H9 (cell line): ENCODE results near the gene MC1R. TPM values are rescaled to one million over a fixed set of nuclear protein-coding genes. Genes with fewer than 3 reads are reported as not detected.

Experiments used
- DNase-seq: peaks from one replicate; pipeline ENCODE4 v3.0.0-alpha.2; 2017
- H2AFZ ChIP-seq: one replicate; pipeline ENCODE4 v1.6.1; 2013; ENCODE audit warnings: mild to moderate bottlenecking, low read length, control low read depth, moderate library complexity
- H2AK5ac ChIP-seq: 2 replicates; pipeline ENCODE4 v1.6.1; 2013; ENCODE audit warnings: low read length, control low read depth, mixed read lengths; ENCODE audit not compliant: insufficient read length
- H2BK120ac ChIP-seq: one replicate; pipeline ENCODE4 v1.6.1; 2013; ENCODE audit warnings: low read depth, mild to moderate bottlenecking, low read length, control low read depth, inconsistent platforms; ENCODE audit not compliant: poor library complexity, severe bottlenecking
- H2BK12ac ChIP-seq: 2 replicates; pipeline ENCODE4 v1.6.1; 2013; ENCODE audit warnings: low read length, control low read depth, mixed read lengths, low read depth; ENCODE audit not compliant: insufficient read length
- H2BK15ac ChIP-seq: 2 replicates; pipeline ENCODE4 v1.6.1; 2013; ENCODE audit warnings: low read depth, low read length, control low read depth
- H2BK20ac ChIP-seq: one replicate; pipeline ENCODE4 v1.6.1; 2013; ENCODE audit warnings: low read depth, mild to moderate bottlenecking, low read length, control low read depth, inconsistent platforms; ENCODE audit not compliant: poor library complexity, severe bottlenecking
- H2BK5ac ChIP-seq: 2 replicates; pipeline ENCODE4 v1.6.1; 2013; ENCODE audit warnings: low read length, control low read depth, mixed read lengths; ENCODE audit not compliant: insufficient read length
- H3K14ac ChIP-seq: 2 replicates; pipeline ENCODE4 v1.6.1; 2013; ENCODE audit warnings: low read length, control low read depth; ENCODE audit not compliant: insufficient read depth
- H3K18ac ChIP-seq: 2 replicates; pipeline ENCODE4 v1.6.1; 2013; ENCODE audit warnings: low read depth, mild to moderate bottlenecking, mixed read lengths, low read length, control low read depth; ENCODE audit not compliant: insufficient read length
- H3K23ac ChIP-seq: 2 replicates; pipeline ENCODE4 v1.6.1; 2013; ENCODE audit warnings: low read length, control low read depth, mixed read lengths, low read depth; ENCODE audit not compliant: insufficient read length
- H3K23me2 ChIP-seq: 2 replicates; pipeline ENCODE4 v1.6.1; 2013; ENCODE audit warnings: low read depth, mild to moderate bottlenecking, mixed read lengths, low read length, control low read depth; ENCODE audit not compliant: insufficient read length, poor library complexity, severe bottlenecking
- H3K27ac ChIP-seq: 2 replicates; pipeline ENCODE4 v1.5.1; 2013; ENCODE audit warnings: low read length, control low read depth, mixed read lengths, low read depth; ENCODE audit not compliant: insufficient read length
- H3K27me3 ChIP-seq: 2 replicates; pipeline ENCODE4 v1.6.1; 2013; ENCODE audit warnings: low read length, control low read depth, inconsistent platforms; ENCODE audit not compliant: insufficient read depth
- H3K4ac ChIP-seq: 2 replicates; pipeline ENCODE4 v1.6.1; 2013; ENCODE audit warnings: low read depth, mild to moderate bottlenecking, control low read depth, inconsistent platforms, low read length, moderate library complexity
- H3K4me1 ChIP-seq: 2 replicates; pipeline ENCODE4 v1.6.1; 2013; ENCODE audit warnings: low read length, control low read depth, inconsistent platforms; ENCODE audit not compliant: insufficient read depth
- H3K4me2 ChIP-seq: 2 replicates; pipeline ENCODE4 v1.6.1; 2013; ENCODE audit warnings: low read length, control low read depth, mixed read lengths; ENCODE audit not compliant: insufficient read length, insufficient read depth
- H3K56ac ChIP-seq: 2 replicates; pipeline ENCODE4 v1.6.1; 2013; ENCODE audit warnings: low read depth, mild to moderate bottlenecking, mixed read lengths, low read length, control low read depth; ENCODE audit not compliant: insufficient read length
- H3K79me1 ChIP-seq: 2 replicates; pipeline ENCODE4 v1.6.1; 2013; ENCODE audit warnings: low read depth, mild to moderate bottlenecking, moderate library complexity, low read length, control low read depth, inconsistent platforms; ENCODE audit not compliant: insufficient read depth, poor library complexity, severe bottlenecking
- H3K79me2 ChIP-seq: 2 replicates; pipeline ENCODE4 v1.6.1; 2013; ENCODE audit warnings: low read length, control low read depth, inconsistent platforms; ENCODE audit not compliant: insufficient read depth
- H3K9ac ChIP-seq: 2 replicates; pipeline ENCODE4 v1.6.1; 2013; ENCODE audit warnings: low read length, control low read depth, mixed read lengths; ENCODE audit not compliant: insufficient read length; ENCODE audit errors: extremely low read depth
- H3K9me3 ChIP-seq: one replicate; pipeline ENCODE4 v1.6.1; 2013; ENCODE audit warnings: low read depth, low read length, inconsistent platforms; ENCODE audit not compliant: control insufficient read depth
- H3T11ph ChIP-seq: one replicate; pipeline ENCODE4 v1.6.1; 2013; ENCODE audit warnings: mild to moderate bottlenecking, low read length, control low read depth, inconsistent platforms
- H4K20me1 ChIP-seq: one replicate; pipeline ENCODE4 v1.6.1; 2013; ENCODE audit not compliant: control insufficient read depth, insufficient read length, insufficient read depth
- H4K5ac ChIP-seq: 2 replicates; pipeline ENCODE4 v1.6.1; 2013; ENCODE audit warnings: low read depth, mild to moderate bottlenecking, mixed read lengths, low read length, control low read depth; ENCODE audit not compliant: insufficient read length
- H4K8ac ChIP-seq: replicated peaks from 2 replicates; pipeline ENCODE4 v1.6.1; 2013; ENCODE audit warnings: low read length, control low read depth, mixed read lengths, low read depth; ENCODE audit not compliant: insufficient read length
- H4K91ac ChIP-seq: 2 replicates; pipeline ENCODE4 v1.6.1; 2013; ENCODE audit warnings: low read depth, mild to moderate bottlenecking, moderate library complexity, mixed read lengths, low read length, control low read depth; ENCODE audit not compliant: insufficient read length
- H3K27ac Mint-ChIP-seq, 3 experiments: 2 replicates in 2 of 3; 3 replicates in 1 of 3; pipeline ENCODE4 v1.8.0; 2020 to 2021; ENCODE audit warnings: mixed read lengths in 3 of 3, mild to moderate bottlenecking in 1 of 3, moderate library complexity in 1 of 3
- H3K27me3 Mint-ChIP-seq: 2 replicates; pipeline ENCODE4 v1.8.0; 2021; ENCODE audit warnings: low read depth, mild to moderate bottlenecking, moderate library complexity, mixed read lengths
- H3K36me3 Mint-ChIP-seq, 3 experiments: 2 replicates in 2 of 3; 3 replicates in 1 of 3; pipeline ENCODE4 v1.8.0; 2020 to 2021; ENCODE audit warnings: low read depth in 3 of 3, mixed read lengths in 3 of 3; ENCODE audit not compliant: insufficient read depth in 1 of 3
- H3K4me1 Mint-ChIP-seq, 2 experiments: 2 replicates each; pipeline ENCODE4 v1.8.0; 2020; ENCODE audit warnings: mixed read lengths in 2 of 2
- H3K4me3 Mint-ChIP-seq, 2 experiments: 2 replicates in 1 of 2; 3 replicates in 1 of 2; pipeline ENCODE4 v1.8.0; 2020 to 2021; ENCODE audit warnings: mild to moderate bottlenecking in 2 of 2, mixed read lengths in 2 of 2, moderate library complexity in 1 of 2
- H3K9me3 Mint-ChIP-seq, 2 experiments: 2 replicates in 1 of 2; 3 replicates in 1 of 2; pipeline ENCODE4 v1.8.0; 2020; ENCODE audit warnings: mild to moderate bottlenecking in 2 of 2, mixed read lengths in 2 of 2, moderate library complexity in 1 of 2
- WGBS: extraction: QIAGEN DNeasy Blood & Tissue Kit; methylation state at CpG from one replicate; pipeline ENCODE4 v1.1.7; 2013; ENCODE audit warnings: missing lambda C conversion rate, low lambda C conversion rate, mixed read lengths; ENCODE audit not compliant: insufficient read length; ENCODE audit errors: extremely low coverage; 5-methylcytosine and 5-hydroxymethylcytosine counted together
- total RNA-seq: library from RNA; stranded (reverse); gene quantifications from 2 replicates; pipeline ENCODE4 v1.2.1, GENCODE V29; 2021
- TF ChIP-seq, protein P1 (sequence below): fragments of 200-600 bp; sonication (generic); conservative IDR thresholded peaks from 3 replicates; pipeline ENCODE4 v1.8.0; 2021; ENCODE audit warnings: antibody characterized with exemption, mild to moderate bottlenecking

Gene MC1R
- total RNA-seq, 1 experiment from 2014 or later: 4.7 TPM

DNA sequence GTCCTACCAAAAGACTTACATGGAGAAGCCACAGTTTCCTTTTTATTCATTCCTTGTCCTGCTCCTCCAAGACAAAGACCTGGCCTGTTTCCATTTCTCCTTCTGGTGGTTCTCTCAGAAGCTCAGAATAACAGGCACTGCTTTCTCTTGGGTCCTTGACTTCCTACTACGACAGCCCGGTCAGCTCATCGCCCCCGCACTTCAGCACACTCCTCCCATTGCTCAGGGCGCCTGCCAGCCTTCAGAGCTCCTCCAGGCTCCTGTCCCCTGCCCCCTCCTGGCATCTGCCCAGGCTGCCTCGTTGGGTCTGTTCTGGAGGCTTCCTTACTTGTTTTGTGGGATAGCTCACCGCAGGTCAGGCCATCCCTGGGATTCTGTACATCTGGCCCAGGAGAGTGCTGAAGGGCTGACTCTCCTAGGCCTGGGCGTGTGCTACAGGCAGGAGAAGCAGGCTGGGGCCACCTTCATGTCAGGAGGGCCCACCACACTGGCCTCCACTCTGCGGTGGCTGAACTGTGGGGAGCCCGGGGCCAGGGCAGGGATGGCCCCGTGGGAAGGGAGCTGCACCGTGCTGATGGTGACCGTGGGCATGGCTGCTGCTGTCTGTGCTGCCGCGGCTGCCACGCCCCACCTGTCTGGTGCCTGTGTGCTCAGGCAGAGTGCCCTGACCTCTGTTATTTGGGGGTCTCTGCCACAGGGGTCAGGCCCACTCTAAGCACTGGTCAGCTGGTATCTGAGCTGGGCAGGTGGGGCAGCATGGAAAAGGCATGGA lies 27.6 kb upstream of the MC1R start:
- Histone ChIP-seq H2BK20ac (no peak overlapping the region), H4K20me1 (no peaks in the 10 kb centered on the region), H2BK15ac (no peak overlapping the region), H3K14ac (no peak overlapping the region), H3K9ac (no peak overlapping the region), H3K23me2 (no peaks in the 10 kb centered on the region), H2AFZ (no peak overlapping the region), H3K23ac (no peak overlapping the region), H2BK120ac (no peak overlapping the region), H4K91ac (no peak overlapping the region), H3K79me1 (no peaks in the 10 kb centered on the region), H2BK5ac (no peak overlapping the region), H3K9me3 (no peaks in the 10 kb centered on the region), H3K27me3 (no peaks in the 10 kb centered on the region), H3K18ac (no peak overlapping the region), H4K8ac (no peak overlapping the region), H3K79me2 (no peaks in the 10 kb centered on the region), H3T11ph (no peak overlapping the region), H3K4me2 (no peak overlapping the region), H4K5ac (no peak overlapping the region), H2BK12ac (no peak overlapping the region), H2AK5ac (no peak overlapping the region), H3K27ac (no peak overlapping the region), H3K4ac (no peak overlapping the region), H3K4me1 (no peaks in the 10 kb centered on the region), H3K56ac (no peak overlapping the region)
- Mint-ChIP-seq H3K27ac (peak overlapping the region in 1 of 3 experiments; percentile 76; a peak in 1 of 7 replicates), H3K9me3 (no peaks in the 10 kb centered on the region), H3K27me3 (no peaks in the 10 kb centered on the region), H3K36me3 (peaks cover 24 to 68% (median 61%) of the 10 kb centered on the region in 3 experiments), H3K4me1 (no peaks in the 10 kb centered on the region), H3K4me3 (no peak overlapping the region)
- no CpG with 5 or more reads among the region's 16 CpGs for WGBS
- TF ChIP-seq, protein P1, sequence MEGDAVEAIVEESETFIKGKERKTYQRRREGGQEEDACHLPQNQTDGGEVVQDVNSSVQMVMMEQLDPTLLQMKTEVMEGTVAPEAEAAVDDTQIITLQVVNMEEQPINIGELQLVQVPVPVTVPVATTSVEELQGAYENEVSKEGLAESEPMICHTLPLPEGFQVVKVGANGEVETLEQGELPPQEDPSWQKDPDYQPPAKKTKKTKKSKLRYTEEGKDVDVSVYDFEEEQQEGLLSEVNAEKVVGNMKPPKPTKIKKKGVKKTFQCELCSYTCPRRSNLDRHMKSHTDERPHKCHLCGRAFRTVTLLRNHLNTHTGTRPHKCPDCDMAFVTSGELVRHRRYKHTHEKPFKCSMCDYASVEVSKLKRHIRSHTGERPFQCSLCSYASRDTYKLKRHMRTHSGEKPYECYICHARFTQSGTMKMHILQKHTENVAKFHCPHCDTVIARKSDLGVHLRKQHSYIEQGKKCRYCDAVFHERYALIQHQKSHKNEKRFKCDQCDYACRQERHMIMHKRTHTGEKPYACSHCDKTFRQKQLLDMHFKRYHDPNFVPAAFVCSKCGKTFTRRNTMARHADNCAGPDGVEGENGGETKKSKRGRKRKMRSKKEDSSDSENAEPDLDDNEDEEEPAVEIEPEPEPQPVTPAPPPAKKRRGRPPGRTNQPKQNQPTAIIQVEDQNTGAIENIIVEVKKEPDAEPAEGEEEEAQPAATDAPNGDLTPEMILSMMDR: no peak
- no peak for DNase-seq
